H1 (cell line): ENCODE measurements around the gene KCTD7.

Experiments used
- EP300 ChIP-seq, 2 experiments: IDR thresholded peaks; 1 replicate in 1 of 2; 2 replicates in 1 of 2; pipeline ENCODE4 v1.6.1; 2011 to 2012; ENCODE audit warnings: low read depth in 2 of 2, low read length in 2 of 2, mild to moderate bottlenecking in 2 of 2, borderline replicate concordance in 1 of 2, inconsistent platforms in 1 of 2, moderate library complexity in 1 of 2
- EZH2 ChIP-seq: fragments of 200-600 bp; sonication (generic); IDR thresholded peaks from 2 replicates; pipeline ENCODE4 v1.7.1; 2012; ENCODE audit warnings: low read depth, mild to moderate bottlenecking, moderate library complexity, low read length, inconsistent platforms; ENCODE audit not compliant: severe bottlenecking

- TF ChIP-seq EP300 (IDR thresholded peaks at IDR 0.05; ENCODE audit: borderline replicate concordance in 1 of 2, low read depth in 2 of 2, low read length in 2 of 2): no peak
- TF ChIP-seq EZH2: no peak
Measured at GRCh38 chr7:66687186-66687585, 58.5 kb downstream of the KCTD7 start.
